Dermis blood vessel endothelial cell (primary cell): Measurements from ENCODE around the gene CD7. TPM values are rescaled to one million over a fixed set of nuclear protein-coding genes. Genes with fewer than 3 reads are reported as not detected.

Experiments used
- DNase-seq: peaks from one replicate; pipeline ENCODE4 v3.0.0; 2010
- total RNA-seq: library from RNA; depleted of rRNA; stranded (reverse); fragments of >200 nt; gene quantifications from 2 replicates; pipeline ENCODE4 v1.2.3, GENCODE V29; 2014

Gene CD7
- total RNA-seq, 1 donor from 2014 or later: not detected

DNA sequence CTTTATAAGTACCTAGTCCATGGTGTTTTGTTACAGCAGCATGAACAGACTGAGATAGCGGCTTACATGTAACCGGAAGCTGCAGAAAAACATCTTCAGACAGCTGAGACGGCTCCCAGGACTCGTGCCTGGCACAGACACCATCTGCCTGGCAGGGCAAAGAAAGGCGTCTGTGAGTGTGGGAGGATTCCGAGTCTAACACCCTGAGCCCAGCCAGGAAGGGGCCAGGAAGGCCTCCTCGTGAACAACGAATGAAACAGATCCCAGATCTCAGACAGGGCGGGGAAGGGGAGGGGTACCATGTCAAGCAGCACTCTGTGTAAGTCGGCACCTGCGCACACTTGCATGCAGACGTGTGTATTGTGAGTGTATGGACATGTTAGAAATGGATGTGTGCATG, 39.6 kb downstream of the CD7 start:
- no peak for DNase-seq

- no peak for DNase-seq
Observed at GRCh38 chr17:82276938-82277337, 40.5 kb downstream of the CD7 start.

DNA sequence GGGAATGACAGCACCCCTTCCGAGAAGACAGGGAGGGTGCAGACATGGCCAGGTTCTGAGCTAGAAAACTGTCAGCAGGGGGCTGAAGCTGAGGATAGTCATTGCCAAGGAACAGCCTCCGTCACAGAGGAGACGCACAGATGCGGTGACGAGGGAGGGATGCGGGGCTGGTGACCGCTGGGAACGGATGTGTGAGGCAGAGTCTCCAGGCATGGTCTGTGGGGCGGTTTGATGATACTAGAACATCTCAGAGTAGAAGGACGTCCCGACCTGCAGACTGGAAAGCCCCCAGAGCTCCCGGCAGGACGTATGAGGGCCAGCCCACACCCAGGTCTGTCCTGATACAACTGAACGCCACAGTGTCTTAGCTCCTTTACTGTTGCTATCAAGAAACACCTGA, 42.1 kb downstream of the CD7 start:
- DNase-seq: no peak

DNA sequence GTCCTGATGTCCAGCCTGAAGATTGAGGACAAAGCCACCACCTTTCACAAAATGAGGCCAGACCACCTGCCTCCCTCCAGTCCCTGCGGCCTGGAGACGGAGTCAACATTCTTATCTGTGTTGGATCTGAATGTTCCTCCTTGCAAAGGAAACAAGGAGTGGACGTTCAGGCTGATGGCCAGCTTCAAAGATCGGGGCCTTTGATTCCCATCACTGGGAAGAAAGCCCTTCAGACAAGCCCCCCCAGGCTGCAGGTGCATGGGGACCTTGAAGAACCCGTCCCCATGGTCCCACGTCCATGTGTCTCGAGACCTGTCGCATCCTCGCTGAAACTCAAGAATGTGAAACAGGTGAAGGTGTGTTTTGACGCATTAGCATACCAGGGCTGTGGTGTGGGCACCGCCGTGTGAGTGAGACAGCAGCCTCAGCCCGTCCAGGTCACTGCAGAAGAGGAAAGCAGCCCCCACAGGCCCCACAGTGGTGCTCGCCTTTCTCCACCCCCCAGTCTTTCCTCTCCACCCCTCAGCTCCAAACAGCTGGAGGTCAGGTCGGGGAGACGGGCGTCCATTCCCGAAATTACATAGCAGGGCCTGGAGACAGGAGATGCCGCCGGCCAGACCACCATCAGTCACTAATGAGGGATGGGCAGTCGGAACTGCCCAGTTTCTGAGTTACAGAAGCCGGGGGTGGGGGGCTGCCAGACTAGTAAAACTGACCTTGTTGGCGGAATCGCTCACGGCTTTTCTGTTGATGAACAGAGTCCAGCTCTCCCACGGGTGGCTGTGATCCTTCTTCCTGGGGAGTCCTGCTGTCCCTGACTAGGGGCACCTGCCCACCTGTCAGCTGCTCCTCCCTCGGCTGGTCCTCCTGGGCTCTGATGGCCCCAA, 43.0 kb downstream of the CD7 start:
- DNase-seq: no peak

DNA sequence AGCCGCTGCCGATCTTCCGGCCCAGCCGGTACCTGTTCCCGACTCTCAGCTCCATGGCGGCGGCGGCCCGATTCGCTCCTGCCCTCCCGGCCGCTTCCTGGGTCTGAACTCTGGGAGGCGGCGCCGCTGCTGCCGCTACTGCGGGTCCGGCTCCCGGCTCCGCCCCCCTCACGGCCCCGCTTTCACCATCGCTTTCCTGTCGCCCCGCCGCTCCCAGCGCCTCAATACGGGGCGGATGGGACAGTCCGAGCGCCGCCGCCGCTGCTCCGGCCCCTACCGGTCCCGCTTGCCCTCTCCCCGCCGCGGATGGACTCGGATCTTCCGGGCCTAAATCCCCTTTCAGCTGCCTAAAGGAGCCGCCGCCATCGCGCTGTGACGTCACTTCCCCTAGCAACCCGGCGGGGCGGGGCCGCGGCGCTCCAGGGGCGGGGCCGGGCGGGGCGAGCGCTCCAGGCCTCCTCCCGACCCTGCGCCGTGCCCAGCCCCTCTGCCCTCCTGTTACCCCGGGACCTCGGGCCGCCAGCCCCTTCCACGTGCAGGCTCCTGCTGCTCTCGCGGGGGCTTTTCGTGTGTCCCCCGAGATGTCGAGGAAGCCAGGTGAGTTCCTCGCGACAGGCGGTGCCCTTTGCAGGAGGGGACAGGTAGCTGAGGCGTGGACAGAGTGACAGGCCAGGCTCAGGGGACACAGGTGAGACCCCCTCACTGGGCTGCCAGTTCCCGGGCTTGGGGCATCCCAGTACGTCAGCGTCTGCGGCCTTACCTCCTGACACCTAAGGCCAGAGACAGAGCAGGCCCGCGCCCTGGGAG, 43.9 kb downstream of the CD7 start, which contains the start of gene CSNK1D:
Gene CSNK1D (minus strand): TSS at position 374 of the 807 bp plus-strand sequence. CDS start 319 bp downstream, at position 55.
- peak; percentile 90 for DNase-seq

DNA sequence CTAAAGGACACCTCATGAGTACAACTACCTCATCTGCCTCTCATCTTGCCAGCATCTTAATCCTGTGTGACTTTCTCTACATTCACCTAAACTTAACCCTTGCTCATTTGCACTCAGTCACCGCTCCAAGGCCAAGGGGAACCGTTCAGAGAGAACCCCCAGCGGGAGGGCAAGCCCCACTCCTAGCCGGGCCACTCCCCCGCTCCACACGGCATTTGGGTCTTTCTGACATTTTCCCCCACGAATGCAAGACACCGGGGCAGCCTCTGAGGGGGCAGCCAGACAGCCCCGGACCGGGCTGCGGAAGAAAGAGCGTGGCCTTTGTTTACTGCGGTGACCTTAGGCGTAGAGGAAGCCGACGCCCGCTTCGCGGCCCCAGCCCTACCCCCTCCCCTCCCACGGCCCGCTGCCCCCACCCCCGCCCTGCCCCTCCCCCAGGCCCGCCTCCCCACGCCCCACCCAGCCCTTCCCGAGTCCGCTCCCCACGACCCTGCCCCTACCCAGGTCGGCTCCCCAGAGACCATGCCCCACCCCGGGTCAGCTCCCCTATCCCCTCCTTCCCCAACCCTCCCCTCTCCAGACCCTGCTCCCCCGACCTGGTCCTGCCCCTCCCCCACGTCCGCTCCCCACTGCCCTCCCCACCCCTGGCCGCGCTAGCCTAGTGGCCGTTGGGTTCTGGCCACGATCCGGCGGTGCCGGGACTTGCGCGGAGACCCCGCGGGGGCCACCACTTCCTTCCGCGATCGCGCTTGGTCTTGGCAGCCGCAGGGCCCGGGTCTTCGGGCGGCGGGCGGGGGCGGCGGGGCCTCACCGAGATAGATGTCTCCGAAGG, 44.7 kb downstream of the CD7 start:
- no peak for DNase-seq

DNA sequence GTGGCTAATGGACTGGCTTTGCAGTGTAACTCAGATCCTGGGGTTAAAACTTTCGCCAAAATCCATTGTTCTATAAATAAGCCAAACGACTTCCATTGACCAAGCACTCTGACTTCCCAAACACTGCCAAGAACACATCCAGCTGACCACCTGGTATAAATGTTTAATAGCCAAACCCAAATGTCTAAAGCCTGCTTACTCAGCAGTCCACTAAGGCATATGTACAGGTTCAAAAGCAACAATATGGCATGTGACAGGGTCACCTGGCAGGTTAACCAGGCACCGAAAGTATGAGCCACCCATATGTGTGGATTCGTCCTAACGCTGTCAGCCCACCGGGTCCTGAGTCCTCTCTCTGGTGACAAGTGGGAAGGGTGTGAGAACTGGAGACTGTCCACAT, 46.0 kb downstream of the CD7 start:
- no peak for DNase-seq

- DNase-seq: no peak
Observed at GRCh38 chr17:82270651-82271050, 46.8 kb downstream of the CD7 start.

DNA sequence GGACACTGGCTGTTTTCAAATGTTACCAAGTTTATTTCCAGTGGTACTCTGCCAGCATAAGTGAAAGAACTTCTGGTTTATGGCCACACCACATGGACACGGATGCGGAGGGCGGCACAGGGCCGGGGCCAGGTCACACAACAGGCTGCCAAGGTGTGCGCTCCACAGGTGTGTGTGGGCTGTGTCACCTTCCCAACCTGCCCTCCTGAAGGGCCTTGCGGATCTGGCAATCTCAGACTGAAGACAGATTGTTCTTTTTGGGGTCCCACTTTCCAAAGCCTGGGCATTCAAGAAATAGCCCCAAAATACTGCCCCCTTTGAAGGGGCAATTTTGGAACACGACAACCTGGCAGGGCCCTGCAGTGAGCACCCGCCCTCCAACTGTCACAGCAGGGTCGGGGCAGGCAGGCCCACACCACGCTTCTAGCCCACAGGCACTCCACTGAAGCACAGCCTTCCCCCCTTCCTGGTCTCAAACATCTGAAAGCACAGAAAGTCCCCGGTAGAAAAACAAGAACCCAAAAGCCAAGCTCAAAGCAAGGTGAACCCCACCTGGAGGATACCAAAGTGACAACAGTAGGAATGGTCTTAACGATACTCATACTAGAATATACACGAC, 47.4 kb downstream of the CD7 start:
- DNase-seq: no peak

- no peak for DNase-seq
Observed at GRCh38 chr17:82269138-82269881, 48.1 kb downstream of the CD7 start.

DNA sequence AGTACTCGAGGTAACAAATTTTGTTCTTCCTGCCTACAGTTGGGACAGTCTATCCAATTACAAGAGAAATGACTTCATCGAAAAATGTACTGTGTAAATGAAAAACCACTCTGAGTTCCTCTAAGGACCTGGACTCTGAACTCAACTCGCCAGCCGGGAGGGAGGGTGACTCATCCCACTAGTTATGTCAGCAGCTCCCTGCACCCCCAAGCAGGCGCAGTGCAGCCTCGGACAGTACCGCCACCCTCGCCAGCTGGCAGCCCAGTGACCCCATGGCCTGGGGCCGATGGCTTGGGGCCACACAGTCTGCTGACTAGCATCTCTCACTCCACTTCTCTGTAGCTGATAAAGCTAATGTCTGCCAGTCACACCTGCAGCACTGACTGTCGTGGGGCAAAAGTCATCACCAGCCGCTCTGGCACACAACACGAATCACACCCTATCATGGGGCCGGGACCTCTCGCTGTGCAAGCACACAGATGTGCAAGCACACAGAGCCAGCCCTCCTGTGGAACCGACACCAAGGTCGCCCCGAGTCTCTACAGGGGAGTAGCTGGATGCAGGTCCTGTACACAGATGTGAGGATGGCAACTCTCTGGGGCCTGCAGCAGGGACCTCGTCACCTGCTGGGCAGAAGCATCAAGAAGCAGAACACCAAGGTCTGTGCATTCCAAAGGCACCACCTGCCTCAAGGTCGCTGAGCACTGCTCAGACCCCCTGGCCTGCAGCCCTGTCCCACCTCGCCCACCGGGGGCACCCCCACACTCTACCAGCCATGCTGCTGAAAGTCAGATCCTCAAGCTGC, 49.6 kb downstream of the CD7 start:
- peak; percentile 93 for DNase-seq

- DNase-seq: no peak
Observed at GRCh38 chr17:82266142-82266541, 51.3 kb downstream of the CD7 start.

Other genes starting within 250 kb of the CD7 start
- 51.1 and 216 TPM in 2 replicates for gene FASN, start 219.4 kb downstream of the CD7 start, total RNA-seq
- 5.4 and 9.4 TPM in 2 replicates for gene CCDC57, start 104.8 kb downstream of the CD7 start, total RNA-seq
- 99.4 and 121 TPM in 2 replicates for gene SLC16A3, start 88.6 kb downstream of the CD7 start, total RNA-seq
- 39.3 and 69.2 TPM in 2 replicates for gene CSNK1D, start 43.9 kb downstream of the CD7 start, total RNA-seq
- gene SECTM1, start 16.2 kb upstream of the CD7 start, total RNA-seq: 3.6 and 7.5 TPM in 2 replicates
- 0.05 TPM in 1 of 2 replicates, not detected in the other for gene TEX19, start 41.6 kb upstream of the CD7 start, total RNA-seq
- gene UTS2R, start 54.2 kb upstream of the CD7 start, total RNA-seq: not detected in 2 replicates
- 13.1 and 22.0 TPM in 2 replicates for gene HEXD, start 100.7 kb upstream of the CD7 start, total RNA-seq
- gene OGFOD3, start 101.0 kb upstream of the CD7 start, total RNA-seq: 35.1 and 44.0 TPM in 2 replicates
- 59.8 and 75.4 TPM in 2 replicates for gene CYBC1, start 133.1 kb upstream of the CD7 start, total RNA-seq
- gene NARF, start 141.1 kb upstream of the CD7 start, total RNA-seq: 85.5 and 105 TPM in 2 replicates
- 35.1 and 38.2 TPM in 2 replicates for gene FOXK2, start 202.1 kb upstream of the CD7 start, total RNA-seq